T-helper 2 cell treated with Interferon-gamma antibody and Interleukin-4, amounts not matched to agents 100 ng/mL and 5 ng/mL, for 36 hours (primary cell): ENCODE data around the gene RPL32. TPM values are rescaled to one million over a fixed set of nuclear protein-coding genes. Genes with fewer than 3 reads are reported as not detected.

Experiments
- total RNA-seq: library from RNA; stranded (reverse); gene quantifications from 2 replicates; pipeline ENCODE4 v1.2.3, GENCODE V29; 2022

Gene RPL32
- total RNA-seq, 1 donor from 2014 or later = 1,883 TPM

Other genes starting within 250 kb of the RPL32 start
- gene RAF1, start 177.4 kb downstream of the RPL32 start, total RNA-seq = 91.0 and 93.0 TPM in 2 replicates
- gene TMEM40, start 82.3 kb downstream of the RPL32 start, total RNA-seq = not detected in 2 replicates
- 1.1 and 1.7 TPM in 2 replicates for gene CAND2, start 44.9 kb downstream of the RPL32 start, total RNA-seq
- 46.0 and 50.3 TPM in 2 replicates for gene IQSEC1, start 231.9 kb upstream of the RPL32 start, total RNA-seq